ENCODE measurements around the gene GLI2.

Gene GLI2

GRCh38 chr2:120748310-120748709 is 12.6 kb downstream of the GLI2 start:
- FAIRE-seq (no peak), DNase-seq (ENCODE audit: insufficient read length, low spot score) (no peak)
- TF ChIP-seq SPI1 (IDR thresholded peaks at IDR 0.05; ENCODE audit: low read depth, low read length) (no peak), PAX5 (IDR thresholded peaks at IDR 0.05; ENCODE audit: insufficient read depth, low read length, severe bottlenecking) (no peak), TAF1 (IDR thresholded peaks at IDR 0.05; ENCODE audit: low read depth, low read length) (no peak), POU2F2 (IDR thresholded peaks at IDR 0.05; ENCODE audit: low read depth, low read length) (no peak), POLR2AphosphoS5 (IDR thresholded peaks at IDR 0.05; ENCODE audit: low read depth, low read length) (no peak), POLR2A (IDR thresholded peaks at IDR 0.05; ENCODE audit: low read depth, low read length) (no peak)

DNA sequence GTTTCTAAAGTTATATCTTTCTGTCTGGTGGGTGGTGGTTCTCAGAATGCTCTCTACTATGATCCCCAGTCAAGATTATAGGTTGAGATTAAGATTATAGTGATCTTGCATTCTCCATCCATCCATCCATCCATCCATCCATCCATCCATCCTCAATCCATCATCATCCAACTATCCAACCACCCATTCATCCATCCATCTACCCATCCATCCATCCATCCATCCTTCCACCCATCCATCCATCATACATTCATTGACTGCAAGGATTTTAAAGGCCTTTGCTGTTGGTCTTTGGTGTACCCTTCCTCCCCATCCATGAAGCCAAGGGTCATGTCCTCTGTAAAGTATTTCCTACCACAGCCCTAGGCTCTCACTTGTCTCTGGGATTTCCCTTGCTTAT is 13.1 kb downstream of the GLI2 start:
- TF ChIP-seq POU2F2 (IDR thresholded peaks at IDR 0.05; ENCODE audit: low read depth, low read length) = no peak
- FAIRE-seq (no peak), DNase-seq (ENCODE audit: insufficient read length, low spot score) (no peak)

- DNase-seq (ENCODE audit: insufficient read length, low spot score) (no peak), FAIRE-seq (no peak)
- TF ChIP-seq PAX5 (IDR thresholded peaks at IDR 0.05; ENCODE audit: insufficient read depth, low read length, severe bottlenecking) (no peak), POLR2AphosphoS5 (IDR thresholded peaks at IDR 0.05; ENCODE audit: low read depth, low read length) (no peak), POU2F2 (IDR thresholded peaks at IDR 0.05; ENCODE audit: low read depth, low read length) (no peak), SPI1 (IDR thresholded peaks at IDR 0.05; ENCODE audit: low read depth, low read length) (no peak)
Measured at GRCh38 chr2:120749506-120750431, 14.1 kb downstream of the GLI2 start.

GRCh38 chr2:120750488-120751210 is 15.0 kb downstream of the GLI2 start:
- FAIRE-seq = no peak

GRCh38 chr2:120751553-120751952 is 15.9 kb downstream of the GLI2 start:
- no peak for TF ChIP-seq SPI1 (IDR thresholded peaks at IDR 0.05; ENCODE audit: low read depth, low read length)
- TF ChIP-seq PAX5 (IDR thresholded peaks at IDR 0.05; ENCODE audit: insufficient read depth, low read length, severe bottlenecking) = no peak
- no peak for TF ChIP-seq POLR2AphosphoS5 (IDR thresholded peaks at IDR 0.05; ENCODE audit: low read depth, low read length)
- no peak for TF ChIP-seq TAF1 (IDR thresholded peaks at IDR 0.05; ENCODE audit: low read depth, low read length)
- DNase-seq (ENCODE audit: insufficient read length, low spot score) (no peak), FAIRE-seq (no peak)

More at GRCh38 chr2:120750488-120751210, 15.0 kb downstream of the GLI2 start:
- no peak for DNase-seq (ENCODE audit: insufficient read length, low spot score)
- TF ChIP-seq PAX5 (IDR thresholded peaks at IDR 0.05; ENCODE audit: insufficient read depth, low read length, severe bottlenecking) = no peak
- no peak for TF ChIP-seq SPI1 (IDR thresholded peaks at IDR 0.05; ENCODE audit: low read depth, low read length)
- TF ChIP-seq POLR2A (IDR thresholded peaks at IDR 0.05; ENCODE audit: low read depth, low read length) = no peak
- TF ChIP-seq POLR2AphosphoS5 (IDR thresholded peaks at IDR 0.05; ENCODE audit: low read depth, low read length) = no peak
- TF ChIP-seq TAF1 (IDR thresholded peaks at IDR 0.05; ENCODE audit: low read depth, low read length) = no peak
- TF ChIP-seq POU2F2 (IDR thresholded peaks at IDR 0.05; ENCODE audit: low read depth, low read length) = no peak

DNA sequence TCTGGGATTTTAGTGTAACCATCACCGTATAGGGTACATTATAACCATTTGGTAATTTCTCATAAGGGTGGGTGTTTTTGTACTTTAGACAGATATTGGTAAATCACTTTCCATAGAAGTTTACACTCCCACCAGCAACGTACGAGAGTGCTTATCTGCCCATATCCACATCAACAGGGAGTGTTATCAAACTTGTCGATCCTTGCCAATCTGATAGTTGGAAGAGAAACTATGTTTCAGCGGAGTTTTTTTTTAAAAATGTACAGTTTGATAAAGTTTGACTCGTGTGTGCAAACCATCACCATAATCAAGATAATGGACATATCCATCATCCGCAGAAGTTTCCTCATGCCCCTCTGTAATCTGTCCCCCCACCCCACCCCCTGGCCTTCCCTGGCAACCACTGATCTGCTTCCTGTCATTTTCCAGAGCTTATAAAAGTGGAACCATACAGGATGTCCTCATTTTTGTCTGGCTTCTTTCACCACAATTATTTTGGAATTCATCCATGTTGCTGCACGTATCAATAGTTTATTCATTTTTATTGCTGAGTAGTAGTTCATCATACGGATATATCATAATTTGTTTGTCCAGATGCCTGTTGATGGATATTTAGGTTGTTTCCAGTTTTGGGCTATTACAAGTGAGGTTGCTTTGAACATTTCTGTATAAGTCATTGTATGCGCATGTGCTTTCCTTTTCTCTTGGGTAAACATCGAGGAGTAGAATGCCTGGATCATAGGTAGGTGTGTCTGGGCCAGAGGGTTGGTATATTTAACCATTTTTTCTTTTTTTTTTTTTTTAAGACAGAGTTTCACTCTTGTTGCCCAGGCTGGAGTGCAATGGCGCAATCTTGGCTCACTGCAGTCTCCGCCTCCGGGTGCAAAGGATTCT is 18.6 kb downstream of the GLI2 start:
- DNase-seq (ENCODE audit: insufficient read length, low spot score) = no peak
- FAIRE-seq = no peak
- TF ChIP-seq TAF1 (IDR thresholded peaks at IDR 0.05; ENCODE audit: low read depth, low read length) = no peak
- no peak for TF ChIP-seq POLR2AphosphoS5 (IDR thresholded peaks at IDR 0.05; ENCODE audit: low read depth, low read length)
- TF ChIP-seq POLR2A (IDR thresholded peaks at IDR 0.05; ENCODE audit: low read depth, low read length) = no peak
- no peak for TF ChIP-seq SPI1 (IDR thresholded peaks at IDR 0.05; ENCODE audit: low read depth, low read length)
- no peak for TF ChIP-seq PAX5 (IDR thresholded peaks at IDR 0.05; ENCODE audit: insufficient read depth, low read length, severe bottlenecking)
- no peak for TF ChIP-seq POU2F2 (IDR thresholded peaks at IDR 0.05; ENCODE audit: low read depth, low read length)

- DNase-seq (ENCODE audit: insufficient read length, low spot score) (no peak), FAIRE-seq (no peak)
- TF ChIP-seq POLR2A (IDR thresholded peaks at IDR 0.05; ENCODE audit: low read depth, low read length) (no peak), PAX5 (IDR thresholded peaks at IDR 0.05; ENCODE audit: insufficient read depth, low read length, severe bottlenecking) (no peak), TAF1 (IDR thresholded peaks at IDR 0.05; ENCODE audit: low read depth, low read length) (no peak), POU2F2 (IDR thresholded peaks at IDR 0.05; ENCODE audit: low read depth, low read length) (no peak), SPI1 (IDR thresholded peaks at IDR 0.05; ENCODE audit: low read depth, low read length) (no peak), POLR2AphosphoS5 (IDR thresholded peaks at IDR 0.05; ENCODE audit: low read depth, low read length) (no peak)
Measured at GRCh38 chr2:120758181-120759144, 22.8 kb downstream of the GLI2 start.

DNA sequence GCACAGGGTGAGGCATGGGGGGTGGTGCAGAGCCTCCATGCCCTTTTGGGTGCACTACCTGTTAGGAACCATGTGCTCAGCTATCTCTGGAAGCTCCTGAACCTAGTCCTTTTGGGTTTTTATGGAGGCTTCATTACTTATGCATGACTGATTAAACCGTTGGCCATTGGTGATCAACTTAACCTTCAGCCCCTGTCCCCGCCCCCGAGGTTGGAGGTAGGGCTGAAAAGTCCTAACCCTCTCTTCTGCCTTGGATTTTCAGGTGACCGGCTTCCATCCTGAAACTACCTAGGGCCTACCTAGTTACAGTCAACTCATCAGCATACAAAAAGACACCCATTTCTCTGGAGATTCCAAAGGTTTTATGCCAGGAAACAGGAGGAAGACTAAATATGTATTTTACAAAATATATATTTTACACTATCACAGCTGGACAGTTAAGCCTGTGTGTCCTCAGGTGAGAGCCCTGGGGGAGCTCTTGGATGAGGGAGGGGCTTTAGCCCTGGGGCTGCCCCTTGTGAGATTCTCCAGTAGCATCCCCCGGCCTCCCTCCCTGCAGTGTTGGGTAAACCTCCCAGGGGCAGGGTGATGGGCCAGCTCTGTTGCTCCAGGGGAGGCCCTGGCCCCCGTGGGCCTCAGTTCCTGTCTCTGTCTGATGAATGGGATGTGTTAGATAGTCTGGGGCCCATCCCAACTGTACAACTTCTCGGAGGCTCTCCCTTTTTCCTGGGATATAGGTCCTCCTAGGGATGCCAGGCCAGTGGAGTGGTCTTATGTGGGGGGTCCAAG is 24.1 kb downstream of the GLI2 start:
- FAIRE-seq (no peak), DNase-seq (ENCODE audit: insufficient read length, low spot score) (no peak)
- no peak for TF ChIP-seq PAX5 (IDR thresholded peaks at IDR 0.05; ENCODE audit: insufficient read depth, low read length, severe bottlenecking)
